Head of caudate nucleus (tissue), 42 donors: Measurements from ENCODE around the gene CAPN10.
A peak's percentile ranks its signal among the peaks of the same experiment; 100 is the strongest.

Experiments used
- DNase-seq, 42 donors: peaks; one replicate each; pipeline versions ENCODE4 v3.0.0 to v3.0.0-alpha.2; 2020 to 2021; ENCODE audit warnings: mixed read lengths in 7 of 42
- intact Hi-C: fragments of 100-400 bp; cut with DNase I; formaldehyde crosslinking; loops from one replicate; pipeline ENCODE4 v1.15.0; 2022

The CAPN10 gene

DNA sequence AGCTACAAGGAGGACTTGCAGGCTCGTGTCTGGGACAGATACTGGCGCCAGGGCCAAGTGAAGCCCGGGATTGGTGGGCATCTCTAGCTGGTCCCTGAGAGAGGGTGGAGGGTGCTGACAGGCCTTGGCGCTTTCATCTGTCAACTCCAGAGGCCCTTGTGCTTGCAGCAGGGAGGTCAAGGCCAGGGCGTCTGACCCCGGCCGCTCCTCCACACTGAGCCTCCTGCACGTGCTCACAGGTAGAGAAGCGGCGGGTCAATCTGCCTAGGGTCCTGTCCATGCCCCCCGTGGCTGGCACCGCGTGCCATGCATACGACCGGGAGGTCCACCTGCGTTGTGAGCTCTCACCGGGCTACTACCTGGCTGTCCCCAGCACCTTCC lies 9.5 kb downstream of the CAPN10 start:
- peak in 4 of 42 donors; percentile 3 to 23 (median 17) for DNase-seq
- intact Hi-C loops: no loop called here

DNA sequence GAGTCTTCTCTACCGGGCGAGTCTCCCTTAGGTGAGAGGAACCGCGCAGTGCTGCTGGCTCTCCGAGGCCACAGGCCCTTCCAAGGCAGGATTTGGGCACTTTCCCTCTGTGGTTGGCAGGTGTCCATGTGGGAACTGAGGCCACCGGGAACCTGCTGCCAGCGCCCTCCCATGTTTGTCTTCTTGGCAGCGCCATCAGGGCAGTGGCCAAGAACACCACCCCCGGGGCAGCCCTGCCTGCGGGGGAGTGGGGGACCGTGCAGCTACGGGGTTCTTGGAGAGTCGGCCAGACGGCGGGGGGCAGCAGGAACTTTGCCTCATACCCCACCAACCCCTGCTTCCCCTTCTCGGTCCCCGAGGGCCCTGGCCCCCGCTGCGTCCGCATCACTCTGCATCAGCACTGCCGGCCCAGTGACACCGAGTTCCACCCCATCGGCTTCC lies 10.0 kb downstream of the CAPN10 start:
- intact Hi-C loops: no loop called here
- peak in 37 of 42 donors; percentile 13 to 85 (median 62) for DNase-seq

DNA sequence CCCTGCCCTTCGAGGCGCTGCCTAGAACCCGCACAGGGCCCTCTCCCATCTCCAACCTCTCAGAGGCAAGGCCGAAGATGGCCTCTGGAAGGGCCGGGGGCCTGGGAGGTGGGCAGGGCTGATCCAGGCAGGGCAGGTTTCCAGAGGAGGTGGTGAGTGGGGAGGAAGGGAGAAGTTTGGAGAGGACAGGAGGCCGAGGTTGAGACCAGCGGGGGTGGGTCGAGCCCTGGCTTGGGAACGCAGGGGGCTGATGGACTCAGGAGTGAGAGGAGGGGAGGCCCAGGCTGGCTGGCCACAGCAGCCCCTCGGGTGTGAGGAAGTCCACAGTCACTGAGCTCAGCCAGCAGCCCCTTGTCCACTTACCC lies 10.5 kb downstream of the CAPN10 start:
- peak in 3 of 42 donors; percentile 15 to 37 (median 20) for DNase-seq
- intact Hi-C loops: no loop called here

DNA sequence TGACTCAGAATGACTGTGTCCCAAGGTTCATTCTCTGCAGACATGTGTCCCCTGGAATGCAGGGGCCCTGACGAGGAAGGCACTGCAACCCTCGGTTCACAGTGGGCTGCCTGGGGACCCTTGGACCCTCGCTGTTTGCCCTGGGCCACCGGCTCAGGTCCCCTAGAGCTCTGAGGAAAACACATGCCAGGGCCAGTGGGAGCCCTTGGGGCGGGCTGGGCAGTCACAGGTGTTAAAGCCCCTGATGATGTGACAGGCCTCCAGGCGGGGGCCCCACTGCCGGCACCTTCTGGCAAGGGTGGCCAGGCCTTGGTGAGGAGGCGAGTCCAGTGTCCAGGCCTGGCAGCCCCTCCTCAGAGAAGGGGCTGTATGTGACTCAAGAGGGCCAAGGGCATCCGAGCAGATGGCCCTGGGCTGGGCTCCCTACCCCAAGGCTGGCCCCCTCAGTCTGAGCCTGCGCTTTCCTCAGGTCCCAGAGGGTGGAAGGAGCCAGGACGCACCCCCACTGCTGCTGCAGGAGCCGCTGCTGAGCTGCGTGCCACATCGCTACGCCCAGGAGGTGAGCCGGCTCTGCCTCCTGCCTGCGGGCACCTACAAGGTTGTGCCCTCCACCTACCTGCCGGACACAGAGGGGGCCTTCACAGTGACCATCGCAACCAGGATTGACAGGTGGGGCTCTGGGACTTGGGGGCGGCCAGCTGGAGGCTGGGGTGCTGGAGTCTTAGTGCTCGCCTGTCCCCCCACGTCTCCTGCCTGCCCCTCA lies 11.1 kb downstream of the CAPN10 start:
- DNase-seq: peak in 10 of 42 donors; percentile 1 to 30 (median 8)
- intact Hi-C loops: no loop called here

DNA sequence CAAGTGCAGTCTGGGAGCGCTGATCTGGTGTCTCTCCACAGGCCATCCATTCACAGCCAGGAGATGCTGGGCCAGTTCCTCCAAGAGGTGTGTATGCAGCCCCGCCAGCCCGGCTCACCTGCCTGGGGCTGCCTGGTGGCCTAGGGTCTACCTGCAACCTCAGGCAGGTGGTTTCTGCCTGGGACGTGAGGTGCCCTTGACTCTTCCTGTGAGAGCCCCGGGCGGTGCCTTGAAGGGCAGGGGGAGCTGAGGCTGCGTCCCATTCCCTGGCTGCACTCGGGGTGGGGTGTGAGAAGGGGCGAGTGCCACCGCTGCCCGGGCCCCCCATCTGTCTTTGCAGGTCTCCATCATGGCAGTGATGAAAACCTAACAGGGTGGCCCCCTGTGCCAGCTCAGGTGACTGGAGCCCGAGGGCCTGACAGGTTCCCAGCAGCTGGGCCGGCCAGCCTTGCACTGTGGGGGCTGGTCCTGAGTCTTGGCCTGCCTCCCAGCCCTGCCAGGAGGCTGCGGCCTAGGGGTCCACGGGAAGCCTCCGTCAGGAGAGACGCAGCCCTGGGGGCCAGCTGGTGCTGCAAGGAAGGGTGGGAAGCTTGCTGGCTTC lies 11.9 kb downstream of the CAPN10 start:
- DNase-seq: peak in 10 of 42 donors; percentile 1 to 37 (median 10)
- intact Hi-C loops: no loop called here

DNA sequence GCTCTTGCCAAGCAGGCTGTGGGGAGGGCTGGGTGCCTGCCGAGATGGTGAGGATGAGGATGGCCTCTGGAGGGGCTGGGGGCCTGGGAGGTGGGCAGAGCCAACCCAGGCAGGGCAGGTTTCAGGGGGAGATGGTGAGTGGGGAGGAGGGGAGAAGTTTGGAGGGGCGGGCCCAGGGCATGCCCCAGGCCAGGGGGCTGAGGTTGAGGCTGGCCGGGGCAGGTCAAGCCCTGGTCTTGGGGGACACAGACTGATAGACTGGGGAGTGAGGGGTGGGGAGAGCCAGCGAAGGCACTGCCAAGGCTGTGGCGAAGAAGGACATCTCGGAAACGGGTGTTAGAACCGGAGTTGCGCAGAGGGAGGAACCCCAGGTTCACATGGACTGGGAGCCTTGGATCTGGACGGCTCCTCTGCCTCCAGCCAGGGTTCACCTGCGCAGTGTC lies 12.6 kb downstream of the CAPN10 start:
- intact Hi-C loops: no loop called here
- peak in 6 of 42 donors; percentile 0 to 36 (median 4) for DNase-seq

DNA sequence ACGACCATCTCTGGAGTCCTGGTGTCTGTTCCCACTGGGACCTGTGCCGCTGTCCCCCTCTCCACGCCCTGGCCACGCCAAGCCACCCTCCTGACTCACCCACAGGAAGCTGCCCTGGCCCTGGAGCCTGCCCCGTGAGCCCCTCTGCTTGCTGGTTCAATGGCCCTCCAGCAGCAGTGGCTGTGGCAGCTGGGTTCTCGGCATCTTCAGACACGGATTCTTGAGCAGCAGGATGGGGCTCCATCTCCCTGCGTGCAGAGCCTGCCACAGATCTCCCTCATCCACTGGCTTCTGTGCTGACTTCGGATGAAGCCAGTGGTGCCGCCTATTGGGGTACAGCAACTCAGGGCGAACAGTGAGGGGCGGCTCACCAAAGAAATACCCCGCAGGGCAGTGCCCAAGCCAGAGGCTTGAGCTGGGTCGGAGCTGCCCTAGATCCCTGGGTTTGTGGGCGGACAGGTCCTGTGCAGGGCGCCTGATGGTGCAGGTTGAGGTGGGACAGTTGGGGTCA lies 14.0 kb downstream of the CAPN10 start:
- intact Hi-C loops: no loop called here
- peak in 8 of 42 donors; percentile 0 to 29 (median 17) for DNase-seq

DNA sequence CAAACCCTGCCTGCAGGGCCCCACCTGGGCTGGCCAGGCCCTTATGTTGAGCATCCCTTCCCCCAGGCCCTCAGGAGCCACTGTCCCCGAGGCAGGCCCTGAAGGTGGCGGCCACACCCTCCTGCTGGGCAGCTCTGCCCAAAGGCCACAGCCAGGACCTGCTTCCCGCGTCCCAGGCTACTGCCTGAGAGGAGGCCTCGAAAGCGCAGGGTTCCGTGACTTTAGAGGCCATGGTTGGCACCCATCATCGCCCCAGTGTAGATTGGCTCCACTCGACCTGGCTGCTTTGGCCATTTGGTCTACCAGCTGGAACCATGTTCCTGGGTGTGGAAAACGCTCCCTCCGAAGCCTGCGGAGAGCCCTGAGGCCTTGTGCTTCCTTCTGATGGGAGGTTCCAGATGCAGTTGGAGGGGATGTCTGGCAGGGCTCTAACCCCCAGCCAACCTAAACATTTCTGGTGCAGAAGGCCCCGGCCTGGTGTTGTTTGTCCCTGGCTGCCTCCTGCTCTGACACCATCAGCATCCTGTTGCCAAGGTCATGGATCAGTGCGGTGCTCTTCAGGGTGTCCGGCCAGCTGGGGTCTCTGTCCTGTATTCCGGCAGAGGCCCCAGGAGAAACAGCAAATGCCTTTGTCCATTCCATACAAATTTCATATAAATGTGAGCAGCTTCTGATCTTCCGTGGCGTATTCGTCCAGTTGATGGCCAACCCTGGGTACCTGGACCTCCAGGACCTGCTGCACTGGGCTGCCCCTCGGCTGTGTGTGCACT lies 14.7 kb downstream of the CAPN10 start:
- peak in 5 of 42 donors; percentile 2 to 34 (median 29) for DNase-seq
- intact Hi-C loops: no loop called here

DNA sequence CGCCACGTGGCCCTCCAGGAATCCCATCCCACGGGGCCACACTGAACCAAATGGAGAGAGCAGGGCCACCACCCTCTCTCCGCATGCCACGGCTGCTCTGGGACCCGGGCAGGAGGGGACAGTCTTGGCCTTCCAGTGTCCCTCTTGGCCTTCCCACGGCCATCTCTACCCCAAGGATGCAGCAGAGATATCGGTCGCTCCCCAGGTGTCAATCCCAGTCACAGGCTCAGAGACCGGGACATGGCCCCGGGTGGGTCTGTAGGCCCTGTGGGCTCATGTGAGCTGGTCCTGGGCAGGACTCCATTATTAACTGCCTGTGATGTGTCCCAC lies 15.3 kb downstream of the CAPN10 start:
- DNase-seq: peak in 7 of 42 donors; percentile 1 to 41 (median 5)
- intact Hi-C loops: no loop called here

DNA sequence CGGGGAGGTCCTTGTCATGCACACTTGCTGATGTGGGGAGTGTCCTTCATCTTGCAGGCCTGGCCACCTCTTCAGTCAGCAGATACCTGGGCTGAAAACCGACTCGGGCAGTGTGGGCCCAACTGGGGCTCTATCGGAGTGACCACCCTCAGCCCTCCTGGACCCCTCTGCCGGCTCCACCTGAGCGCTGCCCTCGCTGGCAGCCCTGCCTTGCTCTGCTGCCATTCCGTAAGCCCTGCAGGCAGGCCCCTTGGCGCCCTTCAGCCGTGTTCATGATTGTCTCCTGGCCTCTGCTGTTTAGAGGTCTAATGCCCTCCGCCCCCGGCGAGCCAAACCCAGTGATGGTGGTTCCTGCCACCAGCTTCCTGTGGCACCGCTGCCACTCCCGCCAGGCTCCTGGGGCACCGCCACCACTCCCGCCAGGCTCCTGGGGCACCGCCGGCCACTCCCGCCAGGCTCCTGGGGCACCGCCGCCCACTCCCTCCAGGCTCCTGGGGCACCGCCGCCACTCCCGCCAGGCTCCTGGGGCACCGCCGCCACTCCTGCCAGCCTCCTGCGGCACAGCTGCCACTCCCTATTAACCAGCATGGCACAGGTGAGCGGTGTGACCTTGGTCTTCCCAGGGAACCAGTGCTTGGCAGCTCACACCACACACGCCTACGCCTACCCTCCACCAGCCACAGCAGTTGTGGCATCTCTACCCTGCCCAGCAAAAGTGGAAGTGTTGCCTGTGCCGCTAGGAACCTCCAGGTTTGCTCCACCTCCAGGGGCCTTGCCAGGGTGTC lies 15.9 kb downstream of the CAPN10 start:
- intact Hi-C loops: no loop called here
- DNase-seq: peak in 7 of 42 donors; percentile 1 to 37 (median 15)

DNA sequence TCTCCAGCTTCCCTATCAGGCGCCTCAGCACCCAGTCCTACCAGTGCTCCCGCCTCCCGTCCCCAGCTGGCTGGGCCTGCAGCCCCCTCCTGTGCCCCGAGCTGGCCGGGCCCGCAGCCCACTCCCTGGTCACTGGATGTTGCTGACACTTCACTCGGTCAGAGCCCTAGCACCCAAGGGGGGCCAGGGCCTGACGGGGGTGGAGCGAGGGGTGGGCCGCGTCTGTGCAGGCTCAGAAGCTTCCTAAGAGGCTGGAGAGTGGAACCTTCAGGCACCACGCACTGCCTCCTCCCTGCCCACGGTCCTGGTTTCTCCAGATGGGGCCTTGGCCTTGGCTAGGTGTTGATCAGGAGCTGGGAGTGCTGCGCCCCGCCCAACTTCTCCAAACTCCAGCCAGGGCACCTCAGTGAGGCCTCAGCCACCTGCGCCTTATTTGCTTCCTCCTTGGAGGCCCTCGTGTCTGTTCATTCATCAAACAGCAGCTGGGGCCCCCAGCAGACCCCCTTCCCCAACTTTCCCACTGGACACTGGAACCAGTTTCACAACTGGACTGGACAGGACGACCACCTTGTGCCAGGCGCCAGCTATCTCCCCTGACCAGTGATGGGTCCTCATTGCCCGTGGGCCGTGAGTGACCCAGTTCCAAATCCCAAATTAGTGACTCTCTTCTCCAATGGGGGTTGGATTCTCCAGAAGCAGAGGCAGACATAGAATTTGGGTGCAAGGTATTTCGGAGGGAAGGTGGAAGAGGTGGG lies 16.7 kb downstream of the CAPN10 start:
- DNase-seq: peak in 7 of 42 donors; percentile 1 to 34 (median 14)
- intact Hi-C loops: no loop called here

DNA sequence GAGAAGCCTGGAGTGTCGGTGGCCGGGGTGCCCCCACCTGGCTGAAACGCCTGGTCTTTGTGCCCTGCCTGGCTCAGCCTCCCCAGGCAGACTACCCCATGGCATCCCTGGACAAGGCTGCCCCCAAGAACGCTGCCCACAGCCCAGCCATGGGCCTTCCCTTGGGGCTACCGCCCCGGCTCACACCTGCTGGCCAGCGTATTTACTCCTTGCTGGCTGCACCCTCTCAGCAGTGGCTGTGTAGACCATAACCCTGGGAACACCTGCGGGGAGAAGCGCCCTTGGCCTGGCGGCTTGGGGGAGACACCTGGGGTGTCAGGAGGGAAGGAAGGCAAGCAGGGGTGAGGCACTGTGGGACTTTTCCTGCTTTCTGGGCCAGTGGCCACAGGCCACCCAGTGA lies 17.3 kb downstream of the CAPN10 start:
- DNase-seq: peak in 7 of 42 donors; percentile 1 to 35 (median 14)
- intact Hi-C loops: no loop called here

DNA sequence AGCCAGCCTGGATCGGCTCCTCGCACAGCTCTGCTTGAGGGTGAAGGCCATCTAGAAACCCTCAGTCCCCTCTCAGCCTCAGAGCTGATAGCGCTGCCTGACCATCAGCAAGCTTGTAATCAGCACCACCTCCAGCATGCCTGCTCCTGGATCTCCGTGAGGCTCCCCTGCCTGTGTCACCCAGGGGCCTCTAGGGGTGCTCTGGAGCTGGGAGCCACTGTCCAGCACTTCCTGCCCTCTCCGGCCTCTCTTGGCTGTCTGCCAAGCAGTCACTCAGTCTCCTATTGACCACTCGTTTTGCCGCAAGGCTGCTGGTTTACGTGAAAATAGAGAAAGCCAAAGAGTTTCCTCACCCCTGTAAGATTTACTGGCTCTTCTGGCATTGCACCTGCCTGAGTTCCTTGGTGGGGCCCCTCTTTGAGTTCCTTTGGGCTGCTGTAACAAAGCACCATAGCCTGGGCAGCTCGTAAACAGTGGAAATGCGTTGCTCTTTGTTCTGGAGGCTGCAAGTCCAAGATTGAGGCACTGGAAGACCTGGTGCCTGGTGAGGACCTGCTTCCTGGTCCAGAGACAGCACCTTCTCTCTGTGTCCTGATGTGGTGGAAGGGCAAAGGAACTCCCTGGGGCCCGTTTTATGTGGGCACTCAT lies 17.9 kb downstream of the CAPN10 start:
- peak; percentile 73 to 96 (median 88) for DNase-seq
- intact Hi-C loops: no loop called here

DNA sequence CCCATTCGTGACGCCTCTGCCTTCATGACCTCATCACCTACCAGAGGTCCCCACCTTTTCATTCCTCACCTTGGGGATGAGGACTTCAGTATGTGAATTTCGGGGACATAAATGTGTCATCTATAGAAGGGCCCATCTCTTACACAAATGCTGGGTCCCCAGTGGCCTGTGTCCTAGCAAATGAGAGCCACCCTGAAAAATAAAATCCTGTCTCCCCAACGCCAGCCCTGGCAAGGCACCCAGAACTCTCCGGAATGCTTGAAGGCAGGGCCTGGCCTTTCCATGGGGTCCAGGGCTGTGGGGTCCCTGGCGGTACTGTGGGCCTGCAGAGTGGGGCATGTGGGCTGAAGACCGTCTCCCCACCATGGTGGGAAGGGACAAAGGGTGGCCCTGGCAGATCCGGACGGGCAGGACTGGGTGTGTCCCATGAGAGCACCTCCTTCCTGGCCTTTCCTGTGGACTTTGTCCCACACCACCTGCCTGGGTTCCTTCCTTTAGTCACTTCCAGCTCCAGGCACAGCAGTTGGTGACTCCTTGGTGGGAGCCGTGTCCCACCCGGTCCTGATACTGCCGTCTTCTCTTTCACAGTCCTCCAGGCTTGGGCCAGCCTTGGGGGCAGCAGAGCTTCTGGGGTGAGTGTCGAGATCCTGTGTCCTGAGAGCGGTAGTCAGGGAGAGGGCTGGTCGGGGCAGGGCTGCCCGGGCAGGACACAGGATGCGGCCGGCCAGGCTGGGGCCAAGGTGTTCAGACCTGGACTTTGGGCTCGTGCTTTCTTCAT lies 18.6 kb downstream of the CAPN10 start:
- intact Hi-C loops: no loop called here

DNA sequence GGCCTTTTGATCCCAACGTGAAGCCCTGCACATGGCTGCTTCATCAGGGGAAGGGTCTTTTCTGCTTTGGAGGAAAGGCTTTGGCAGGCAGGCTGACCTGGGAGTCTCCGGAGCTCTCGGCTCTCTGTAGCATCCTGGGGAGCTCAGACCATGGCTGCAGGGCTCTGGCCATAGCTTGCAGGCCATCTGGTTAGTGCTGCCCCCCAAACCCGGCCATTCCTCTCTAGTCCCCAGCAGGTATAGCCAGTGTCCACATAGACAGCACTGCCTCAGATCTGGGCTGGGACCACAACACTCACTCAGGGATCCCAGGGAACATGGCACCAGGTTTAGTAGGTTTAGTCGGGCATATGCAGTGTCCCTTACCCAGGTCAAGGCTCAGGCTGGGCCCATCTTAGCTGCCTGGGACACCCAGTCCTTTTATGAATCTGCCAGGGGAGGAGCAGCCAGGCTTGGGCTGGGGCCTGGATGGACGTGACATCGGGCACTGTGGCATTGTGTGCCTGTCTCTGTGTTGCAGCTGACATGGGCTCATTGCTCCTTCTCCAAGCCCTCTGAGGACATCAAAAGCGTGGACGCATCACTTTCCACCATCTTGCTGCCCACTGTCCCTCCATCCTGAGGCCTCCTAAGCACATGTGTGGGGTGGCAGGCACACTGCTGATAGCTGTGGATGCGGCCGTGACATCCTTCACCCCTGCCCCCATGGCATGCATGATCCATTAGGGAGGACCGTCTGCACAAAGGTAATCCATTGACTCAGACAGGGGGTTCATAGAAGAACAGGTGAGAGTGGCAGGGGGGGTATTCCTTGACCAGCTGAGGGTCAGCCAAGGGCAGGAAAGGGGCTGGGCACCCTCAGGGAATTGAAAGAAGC lies 19.6 kb downstream of the CAPN10 start:
- intact Hi-C loops: no loop called here
- peak in 7 of 42 donors; percentile 0 to 26 (median 4) for DNase-seq

More for the DNA sequence above, 18.6 kb downstream of the CAPN10 start:
- peak in 8 of 42 donors; percentile 2 to 38 (median 14) for DNase-seq
